ENCODE measurements around the gene MRPL46. TPM values are rescaled to one million over a fixed set of nuclear protein-coding genes. Genes with fewer than 3 reads are reported as not detected.

The MRPL46 gene
- total and polyA plus RNA-seq, 2 of the 4 experiments (the other 2 are of a cell fraction) = 14.2 to 24.2 TPM

DNA sequence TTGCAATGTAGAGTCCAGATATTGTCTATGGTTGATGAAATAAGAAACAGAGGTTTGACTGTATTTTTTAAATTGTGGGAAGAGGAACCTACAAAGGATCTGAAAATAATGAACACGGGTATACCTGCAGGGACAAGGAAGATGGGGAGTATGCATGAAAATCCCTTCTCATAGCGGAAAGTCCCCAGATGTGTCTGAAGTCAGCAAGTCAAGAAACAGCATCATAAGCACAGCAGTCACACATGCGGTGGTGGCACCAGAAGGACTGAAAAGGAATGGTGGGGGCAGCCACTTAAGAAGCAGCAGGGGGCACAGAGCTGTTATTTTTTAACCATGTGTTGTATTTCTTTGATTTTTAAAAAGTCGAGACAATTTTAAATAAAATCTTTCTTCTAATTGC is 5.0 kb upstream of the MRPL46 start:
- DNase-seq = no peak
- Histone ChIP-seq H3K4me2 (ENCODE audit: low read depth, low read length) (no peak overlapping the region), H3K4ac (ENCODE audit: low read depth, low read length) (no peak overlapping the region), H4K91ac (ENCODE audit: insufficient read depth, low read depth, low read length) (no peak overlapping the region), H2AK5ac (ENCODE audit: low read depth, low read length) (no peak overlapping the region), H3K9me1 (ENCODE audit: insufficient read depth, low read length) (peaks cover 6% of the 10 kb centered on the region; the same call in 1 of the 2 replicates), H3K18ac (ENCODE audit: low read depth, low read length) (no peak overlapping the region), H2BK5ac (ENCODE audit: low read depth, low read length, poor library complexity, severe bottlenecking) (no peak overlapping the region), H3K27ac (ENCODE audit: insufficient read depth, low read length) (no peak overlapping the region), H3K27me3 (ENCODE audit: control insufficient read depth, insufficient read depth, low read length) (no peaks in the 10 kb centered on the region), H4K5ac (ENCODE audit: low read depth, low read length) (no peak overlapping the region), H3K79me1 (ENCODE audit: low read depth in 1 of 2, low read length in 2 of 2) (peaks cover 19 to 30% of the 10 kb centered on the region in 2 experiments), H3K9me3 (ENCODE audit: control insufficient read depth, insufficient read depth, low read length) (no peaks in the 10 kb centered on the region), H2BK15ac (ENCODE audit: low read depth, low read length) (no peak overlapping the region), H3K4me3 (ENCODE audit: insufficient read depth, low read depth, low read length) (no peak overlapping the region), H2AFZ (replicated peaks; ENCODE audit: low read length, poor library complexity) (no peak overlapping the region), H3K4me1 (ENCODE audit: control insufficient read depth, insufficient read depth, low read length) (peaks cover 4% of the 10 kb centered on the region), H2BK20ac (ENCODE audit: low read depth, low read length) (no peak overlapping the region), H3K23ac (ENCODE audit: low read depth, low read length) (no peak overlapping the region), H3K14ac (replicated peaks; ENCODE audit: low read depth, low read length) (no peak overlapping the region), H3K36me3 (ENCODE audit: control insufficient read depth, insufficient read depth, low read length) (peaks cover 19% of the 10 kb centered on the region), H4K20me1 (ENCODE audit: insufficient read depth, low read length) (0 out of 2 replicates have a peak, but pooled peaks cover 2% of the 10 kb centered on the region), H4K8ac (ENCODE audit: low read depth in 2 of 2, low read length in 2 of 2) (no peak overlapping the region), H2AK9ac (replicated peaks; ENCODE audit: low read depth, low read length, poor library complexity) (no peak overlapping the region), H2BK120ac (ENCODE audit: low read depth, low read length) (no peak overlapping the region), H3K56ac (ENCODE audit: extremely low read depth, insufficient read depth, low read length) (no peak overlapping the region), H3K9ac (ENCODE audit: low read depth, low read length) (no peak overlapping the region)
- dilution Hi-C loops (cut with HindIII; ENCODE audit: low sequenced_read_pairs, unreplicated experiment) (no loop called here), intact Hi-C loops (cut with micrococcal nuclease) (no loop called here), in situ Hi-C loops (cut with MboI; ENCODE audit: low sequenced_read_pairs) (no loop called here)
- ATAC-seq (ENCODE audit: low read depth) = no peak
- BruUV-seq (replicated peaks) = no TSS peak
- 100% methylated on average over 1 of the region's 4 CpGs; no CpG with 5 or more reads in 1 of the 2 experiments for WGBS, 2 experiments (ENCODE audit: extremely low coverage in 2 of 2, insufficient read length in 1 of 2)
- POLR2A ChIA-PET (ENCODE audit: unreplicated experiment) = no interaction called here
- TF ChIP-seq NFE2L2 (IDR thresholded peaks at IDR 0.05; ENCODE audit: low read depth, low read length) (no peak), BHLHE40 (IDR thresholded peaks at IDR 0.05; ENCODE audit: low read depth, low read length) (no peak), RAD21 (IDR thresholded peaks at IDR 0.05; ENCODE audit: low read length) (no peak), RFX5 (IDR thresholded peaks at IDR 0.05; ENCODE audit: low read depth, low read length) (no peak), SMC3 (IDR thresholded peaks at IDR 0.05; ENCODE audit: low read depth, low read length) (no peak), POLR2A (IDR thresholded peaks at IDR 0.05; ENCODE audit: low read depth, low read length) (no peak), CEBPB (IDR thresholded peaks at IDR 0.05; ENCODE audit: low read depth, low read length) (no peak), CHD1 (IDR thresholded peaks at IDR 0.05; ENCODE audit: low read depth, low read length) (no peak), MAFK (IDR thresholded peaks at IDR 0.05; ENCODE audit: low read depth, low read length) (no peak), MXI1 (IDR thresholded peaks at IDR 0.05; ENCODE audit: borderline replicate concordance, low read depth, low read length) (no peak), MAZ (IDR thresholded peaks at IDR 0.05; ENCODE audit: borderline replicate concordance, low read depth, low read length) (no peak), FOS (IDR thresholded peaks at IDR 0.05; ENCODE audit: low read depth, low read length) (no peak), RCOR1 (IDR thresholded peaks at IDR 0.05; ENCODE audit: insufficient replicate concordance, low read length) (no peak)
- TF ChIP-seq, protein P1, sequence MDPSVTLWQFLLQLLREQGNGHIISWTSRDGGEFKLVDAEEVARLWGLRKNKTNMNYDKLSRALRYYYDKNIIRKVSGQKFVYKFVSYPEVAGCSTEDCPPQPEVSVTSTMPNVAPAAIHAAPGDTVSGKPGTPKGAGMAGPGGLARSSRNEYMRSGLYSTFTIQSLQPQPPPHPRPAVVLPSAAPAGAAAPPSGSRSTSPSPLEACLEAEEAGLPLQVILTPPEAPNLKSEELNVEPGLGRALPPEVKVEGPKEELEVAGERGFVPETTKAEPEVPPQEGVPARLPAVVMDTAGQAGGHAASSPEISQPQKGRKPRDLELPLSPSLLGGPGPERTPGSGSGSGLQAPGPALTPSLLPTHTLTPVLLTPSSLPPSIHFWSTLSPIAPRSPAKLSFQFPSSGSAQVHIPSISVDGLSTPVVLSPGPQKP (IDR thresholded peaks at IDR 0.05; ENCODE audit: borderline replicate concordance, low read depth, low read length) = no peak
- TF ChIP-seq, protein P2, sequence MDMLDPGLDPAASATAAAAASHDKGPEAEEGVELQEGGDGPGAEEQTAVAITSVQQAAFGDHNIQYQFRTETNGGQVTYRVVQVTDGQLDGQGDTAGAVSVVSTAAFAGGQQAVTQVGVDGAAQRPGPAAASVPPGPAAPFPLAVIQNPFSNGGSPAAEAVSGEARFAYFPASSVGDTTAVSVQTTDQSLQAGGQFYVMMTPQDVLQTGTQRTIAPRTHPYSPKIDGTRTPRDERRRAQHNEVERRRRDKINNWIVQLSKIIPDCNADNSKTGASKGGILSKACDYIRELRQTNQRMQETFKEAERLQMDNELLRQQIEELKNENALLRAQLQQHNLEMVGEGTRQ (IDR thresholded peaks at IDR 0.05; ENCODE audit: low read depth, low read length) = no peak
- TF ChIP-seq, protein P3, sequence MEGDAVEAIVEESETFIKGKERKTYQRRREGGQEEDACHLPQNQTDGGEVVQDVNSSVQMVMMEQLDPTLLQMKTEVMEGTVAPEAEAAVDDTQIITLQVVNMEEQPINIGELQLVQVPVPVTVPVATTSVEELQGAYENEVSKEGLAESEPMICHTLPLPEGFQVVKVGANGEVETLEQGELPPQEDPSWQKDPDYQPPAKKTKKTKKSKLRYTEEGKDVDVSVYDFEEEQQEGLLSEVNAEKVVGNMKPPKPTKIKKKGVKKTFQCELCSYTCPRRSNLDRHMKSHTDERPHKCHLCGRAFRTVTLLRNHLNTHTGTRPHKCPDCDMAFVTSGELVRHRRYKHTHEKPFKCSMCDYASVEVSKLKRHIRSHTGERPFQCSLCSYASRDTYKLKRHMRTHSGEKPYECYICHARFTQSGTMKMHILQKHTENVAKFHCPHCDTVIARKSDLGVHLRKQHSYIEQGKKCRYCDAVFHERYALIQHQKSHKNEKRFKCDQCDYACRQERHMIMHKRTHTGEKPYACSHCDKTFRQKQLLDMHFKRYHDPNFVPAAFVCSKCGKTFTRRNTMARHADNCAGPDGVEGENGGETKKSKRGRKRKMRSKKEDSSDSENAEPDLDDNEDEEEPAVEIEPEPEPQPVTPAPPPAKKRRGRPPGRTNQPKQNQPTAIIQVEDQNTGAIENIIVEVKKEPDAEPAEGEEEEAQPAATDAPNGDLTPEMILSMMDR (conservative IDR thresholded peaks at IDR 0.05; ENCODE audit: low read depth, low read length) = no peak
- CTCF ChIA-PET = no interaction called here
